Panc1 (cell line): ENCODE data around the gene TNFAIP2. TPM values are rescaled to one million over a fixed set of nuclear protein-coding genes. Genes with fewer than 3 reads are reported as not detected.
"Not testable (repeated sequence)": the region's sequence is repeated elsewhere in the genome, so short reads cannot be mapped to it uniquely, and the experiment has no call there.

ENCODE experiments used
- ATAC-seq: fragments of 200-7000 bp; cut with Tn5 transposase; 2 replicates; pipeline ENCODE4 v1.9.1; 2020; ENCODE audit warnings: mild to moderate bottlenecking, moderate library complexity
- BruUV-seq: library from RNA; stranded (reverse); fragments of 400-500 nt; replicated peaks from 2 replicates; lab custom pipeline; 2021; lab: Mats Ljungman, UMichigan
- CTCF ChIA-PET: fragments of 300-600 bp; sonication (Branson Sonifier 250); formaldehyde crosslinking; loops from one replicate; lab custom pipeline; 2022; ENCODE audit warnings: antibody characterized with exemption; lab: Charles Lee
- POLR2A ChIA-PET: fragments of 300-600 bp; sonication (Branson Sonifier 250); formaldehyde crosslinking; loops from one replicate; lab custom pipeline; 2022; ENCODE audit warnings: antibody characterized with exemption; lab: Charles Lee
- DNase-seq: peaks from one replicate; pipeline ENCODE4 v3.0.0-alpha.2; 2010; ENCODE audit warnings: low read depth, low spot score
- H3K27ac ChIP-seq: 2 replicates; pipeline ENCODE4 v1.5.1; 2011; ENCODE audit warnings: mild to moderate bottlenecking, low read length, inconsistent platforms
- H3K27me3 ChIP-seq: fragments of 200-500 bp; sonication (Bioruptor generic); 2 replicates; pipeline ENCODE4 v1.6.0; 2014; ENCODE audit warnings: low read length, inconsistent platforms; ENCODE audit not compliant: control insufficient read depth, insufficient read depth
- H3K36me3 ChIP-seq: fragments of 200-500 bp; sonication (Bioruptor generic); 2 replicates; pipeline ENCODE4 v1.5.1; 2014; ENCODE audit warnings: inconsistent platforms, mild to moderate bottlenecking, low read length, moderate library complexity; ENCODE audit not compliant: control insufficient read depth, insufficient read depth
- H3K4me1 ChIP-seq: 2 replicates; pipeline ENCODE4 v1.5.1; 2011; ENCODE audit warnings: inconsistent platforms, mild to moderate bottlenecking, low read length, moderate library complexity; ENCODE audit not compliant: control insufficient read depth, insufficient read depth
- H3K4me3 ChIP-seq, 2 experiments: 2 replicates each; pipeline ENCODE4 v1.5.1; 2011 to 2012; ENCODE audit warnings: low read depth in 2 of 2, low read length in 2 of 2, mild to moderate bottlenecking in 2 of 2, inconsistent platforms in 1 of 2, moderate library complexity in 1 of 2
- H3K9me3 ChIP-seq: fragments of 200-500 bp; sonication (Bioruptor generic); 2 replicates; pipeline ENCODE4 v1.5.1; 2014; ENCODE audit warnings: low read depth, mild to moderate bottlenecking, inconsistent platforms, low read length, moderate library complexity; ENCODE audit not compliant: control insufficient read depth, insufficient read depth
- CTCF ChIP-seq: fragments of 450-650 bp; IDR thresholded peaks from 2 replicates; pipeline ENCODE4 v1.5.1; 2017; ENCODE audit warnings: mild to moderate bottlenecking
- POLR2AphosphoS5 ChIP-seq: IDR thresholded peaks from 2 replicates; pipeline ENCODE4 v1.6.1; 2012; ENCODE audit warnings: mild to moderate bottlenecking, low read depth, low read length, moderate library complexity
- REST ChIP-seq, 2 experiments: IDR thresholded peaks; 2 replicates each; pipeline ENCODE4 v1.6.1; 2011 to 2012; ENCODE audit warnings: low read depth in 2 of 2, control low read depth in 1 of 2, low read length in 1 of 2, mild to moderate bottlenecking in 1 of 2, moderate library complexity in 1 of 2; ENCODE audit not compliant: insufficient read depth in 1 of 2
- SIN3A ChIP-seq: IDR thresholded peaks from 2 replicates; pipeline ENCODE4 v1.6.1; 2012; ENCODE audit warnings: low read depth, mild to moderate bottlenecking, low read length, moderate library complexity, borderline replicate concordance; ENCODE audit not compliant: insufficient read depth
- TCF7L2 ChIP-seq: IDR thresholded peaks from 2 replicates; pipeline ENCODE4 v1.6.1; 2011; ENCODE audit warnings: mild to moderate bottlenecking, low read depth, low read length, inconsistent platforms
- in situ Hi-C: cut with HindIII; loops from 2 replicates; pipeline ENCODE4 v1.10.0; 2016; ENCODE audit warnings: low sequenced_read_pairs, low pct_unique_long_range_greater_than_20kb
- intact Hi-C: fragments of 100-400 bp; cut with micrococcal nuclease; formaldehyde crosslinking; loops from one replicate; pipeline ENCODE4 v1.10.0; 2022; ENCODE audit not compliant: unreplicated experiment
- total RNA-seq: library from RNA; stranded (reverse); gene quantifications from one replicate; pipeline ENCODE4 v1.2.1, GENCODE V29; 2021; ENCODE audit not compliant: unreplicated experiment

TNFAIP2 gene
- total RNA-seq, 1 experiment from 2014 or later: 491 TPM

- ATAC-seq (no peak), DNase-seq (no peak)
- no peak overlapping the region for H3K27ac ChIP-seq
Observed at GRCh38 chr14:103172921-103173320, 49.7 kb downstream of the TNFAIP2 start.

GRCh38 chr14:103173887-103174286 is 50.6 kb downstream of the TNFAIP2 start:
- H3K4me3 ChIP-seq, H3K36me3 ChIP-seq, H3K4me1 ChIP-seq, H3K9me3 ChIP-seq, H3K27me3 ChIP-seq, intact Hi-C loops, POLR2A ChIA-PET, DNase-seq, H3K27ac ChIP-seq, BruUV-seq, CTCF ChIA-PET, ATAC-seq, in situ Hi-C loops: not testable (repeated sequence)

More at GRCh38 chr14:103172921-103173320, 49.7 kb downstream of the TNFAIP2 start:
- H3K36me3 ChIP-seq: no peaks in the 10 kb centered on the region
- H3K27me3 ChIP-seq: no peaks in the 10 kb centered on the region
- H3K4me3 ChIP-seq: no peak overlapping the region
- ChIA-PET CTCF (no interaction called here), POLR2A (no interaction called here)
- TF ChIP-seq CTCF (no peak), POLR2AphosphoS5 (no peak), SIN3A (no peak), TCF7L2 (no peak), REST (IDR thresholded peaks at IDR 0.05; ENCODE audit: insufficient read depth in 1 of 2, low read depth in 2 of 2, low read length in 1 of 2) (no peak)
- no peaks in the 10 kb centered on the region; the same call in 1 of the 2 replicates for H3K9me3 ChIP-seq
- in situ Hi-C loops: no loop called here
- intact Hi-C loops: no loop called here
- BruUV-seq: no TSS peak
- no peaks in the 10 kb centered on the region for H3K4me1 ChIP-seq

GRCh38 chr14:103176176-103176575 is 52.9 kb downstream of the TNFAIP2 start:
- H3K27ac ChIP-seq, H3K36me3 ChIP-seq, in situ Hi-C loops, ATAC-seq, H3K9me3 ChIP-seq, CTCF ChIA-PET, intact Hi-C loops, BruUV-seq, H3K27me3 ChIP-seq, DNase-seq, H3K4me3 ChIP-seq, H3K4me1 ChIP-seq, POLR2A ChIA-PET: not testable (repeated sequence)
